ENCODE measurements around the gene PHETA2. TPM values are rescaled to one million over a fixed set of nuclear protein-coding genes. Genes with fewer than 3 reads are reported as not detected.

Gene PHETA2
- total RNA-seq, 1 donor from 2014 or later, result 14.2 TPM

DNA sequence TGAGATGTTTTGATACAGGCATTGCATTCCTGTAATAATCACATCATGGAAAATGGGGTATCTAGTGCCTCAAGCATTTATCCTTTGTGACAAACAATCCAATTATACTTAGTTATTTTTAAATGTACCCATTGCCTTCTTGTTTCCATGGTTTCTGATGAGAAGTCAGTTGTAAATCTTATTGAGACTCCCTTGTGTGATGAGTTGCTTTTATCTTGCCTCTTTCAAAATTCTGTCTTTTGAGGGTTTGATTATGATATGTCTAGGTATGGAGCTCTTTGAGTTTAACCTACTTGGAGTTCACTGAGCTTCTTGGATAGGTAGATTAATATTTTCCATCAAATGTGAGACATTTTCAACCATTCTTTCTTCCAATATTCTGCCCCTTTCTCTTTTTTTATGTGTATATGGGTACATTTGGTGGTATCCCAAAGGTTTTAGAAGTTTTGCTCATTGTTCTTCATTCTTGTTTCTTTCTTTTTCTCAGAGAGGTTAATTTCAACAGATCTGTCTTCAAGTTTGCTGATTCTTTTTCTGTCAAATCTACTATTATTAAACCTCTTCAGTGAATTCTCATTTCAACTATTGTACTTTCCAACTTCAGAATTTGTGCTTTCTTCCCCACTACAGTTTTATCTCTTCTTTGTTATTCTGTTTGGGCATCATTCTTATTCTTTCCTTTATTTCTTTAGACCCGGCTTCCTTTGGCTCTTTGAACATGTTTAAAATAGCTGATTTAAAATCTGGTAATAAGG, 17.1 kb upstream of the PHETA2 start:
- H3K27ac ChIP-seq, result no peak overlapping the region
- peaks cover 0 to 30% of the 10 kb centered on the region in 2 donors for H3K36me3 ChIP-seq
- TF ChIP-seq, protein P1, sequence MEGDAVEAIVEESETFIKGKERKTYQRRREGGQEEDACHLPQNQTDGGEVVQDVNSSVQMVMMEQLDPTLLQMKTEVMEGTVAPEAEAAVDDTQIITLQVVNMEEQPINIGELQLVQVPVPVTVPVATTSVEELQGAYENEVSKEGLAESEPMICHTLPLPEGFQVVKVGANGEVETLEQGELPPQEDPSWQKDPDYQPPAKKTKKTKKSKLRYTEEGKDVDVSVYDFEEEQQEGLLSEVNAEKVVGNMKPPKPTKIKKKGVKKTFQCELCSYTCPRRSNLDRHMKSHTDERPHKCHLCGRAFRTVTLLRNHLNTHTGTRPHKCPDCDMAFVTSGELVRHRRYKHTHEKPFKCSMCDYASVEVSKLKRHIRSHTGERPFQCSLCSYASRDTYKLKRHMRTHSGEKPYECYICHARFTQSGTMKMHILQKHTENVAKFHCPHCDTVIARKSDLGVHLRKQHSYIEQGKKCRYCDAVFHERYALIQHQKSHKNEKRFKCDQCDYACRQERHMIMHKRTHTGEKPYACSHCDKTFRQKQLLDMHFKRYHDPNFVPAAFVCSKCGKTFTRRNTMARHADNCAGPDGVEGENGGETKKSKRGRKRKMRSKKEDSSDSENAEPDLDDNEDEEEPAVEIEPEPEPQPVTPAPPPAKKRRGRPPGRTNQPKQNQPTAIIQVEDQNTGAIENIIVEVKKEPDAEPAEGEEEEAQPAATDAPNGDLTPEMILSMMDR (IDR thresholded peaks at IDR 0.05), result no peak
- TF ChIP-seq POLR2AphosphoS5 (IDR thresholded peaks at IDR 0.05; ENCODE audit: insufficient read depth in 1 of 2, low read depth in 1 of 2) (no peak), POLR2A (IDR thresholded peaks at IDR 0.05) (no peak)
- intact Hi-C loops (cut with DNase I), result no loop called here
- no peaks in the 10 kb centered on the region for H3K9me3 ChIP-seq
- H3K27me3 ChIP-seq, result no peaks in the 10 kb centered on the region
- no peak for DNase-seq (ENCODE audit: extremely low spot score in 2 of 2)
- H3K4me1 ChIP-seq, result no peaks in the 10 kb centered on the region
- H3K4me3 ChIP-seq, result no peak overlapping the region

DNA sequence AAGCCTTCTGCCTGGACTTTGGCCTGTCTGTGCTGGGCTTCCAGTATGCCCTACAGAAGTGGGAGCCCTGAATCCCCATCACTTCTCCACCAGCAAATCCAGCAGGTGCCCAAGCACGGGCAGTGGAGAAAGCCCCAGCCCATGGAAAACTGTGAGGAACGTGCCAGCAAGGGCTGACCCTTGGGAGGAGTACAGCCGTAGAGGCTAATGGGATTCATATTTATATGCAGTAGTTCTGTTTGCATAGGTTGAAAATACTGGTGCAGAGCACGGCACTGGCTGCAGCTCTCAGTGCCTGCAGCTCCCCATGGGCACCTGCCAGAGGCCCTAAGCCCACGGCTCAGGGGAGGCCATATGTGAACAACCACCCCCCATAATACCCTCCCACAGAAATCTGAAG, 13.6 kb upstream of the PHETA2 start:
- Histone ChIP-seq H3K36me3 (peaks cover 0 to 57% of the 10 kb centered on the region in 2 donors), H3K27me3 (no peaks in the 10 kb centered on the region), H3K4me1 (no peaks in the 10 kb centered on the region), H3K4me3 (no peak overlapping the region), H3K27ac (no peak overlapping the region), H3K9me3 (no peaks in the 10 kb centered on the region)
- TF ChIP-seq POLR2A (IDR thresholded peaks at IDR 0.05), result no peak
- TF ChIP-seq, protein P1 (IDR thresholded peaks at IDR 0.05), result no peak
- no peak for TF ChIP-seq POLR2AphosphoS5 (IDR thresholded peaks at IDR 0.05; ENCODE audit: insufficient read depth in 1 of 2, low read depth in 1 of 2)
- DNase-seq (ENCODE audit: extremely low spot score in 2 of 2), result no peak
- intact Hi-C loops (cut with DNase I), result no loop called here

DNA sequence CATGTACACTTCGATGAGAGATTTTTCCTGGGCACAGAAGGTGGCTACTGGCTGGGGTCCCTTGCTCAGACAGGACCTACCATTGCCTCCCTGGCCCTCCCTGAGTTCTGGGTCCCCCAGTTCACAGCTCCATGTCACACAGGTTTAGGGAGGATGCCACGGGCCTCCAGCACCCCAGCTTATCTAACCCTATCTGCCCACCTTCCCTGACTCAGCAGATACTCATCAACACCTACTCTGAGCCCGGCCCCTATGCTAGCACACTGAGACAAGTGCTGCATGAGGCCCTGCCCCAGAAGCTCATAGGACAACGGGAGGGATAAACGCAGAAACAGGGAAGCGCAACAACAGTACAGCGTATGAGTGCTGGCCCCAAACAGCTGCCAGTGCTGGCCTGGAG, 13.0 kb upstream of the PHETA2 start:
- DNase-seq (ENCODE audit: extremely low spot score in 2 of 2), result no peak

DNA sequence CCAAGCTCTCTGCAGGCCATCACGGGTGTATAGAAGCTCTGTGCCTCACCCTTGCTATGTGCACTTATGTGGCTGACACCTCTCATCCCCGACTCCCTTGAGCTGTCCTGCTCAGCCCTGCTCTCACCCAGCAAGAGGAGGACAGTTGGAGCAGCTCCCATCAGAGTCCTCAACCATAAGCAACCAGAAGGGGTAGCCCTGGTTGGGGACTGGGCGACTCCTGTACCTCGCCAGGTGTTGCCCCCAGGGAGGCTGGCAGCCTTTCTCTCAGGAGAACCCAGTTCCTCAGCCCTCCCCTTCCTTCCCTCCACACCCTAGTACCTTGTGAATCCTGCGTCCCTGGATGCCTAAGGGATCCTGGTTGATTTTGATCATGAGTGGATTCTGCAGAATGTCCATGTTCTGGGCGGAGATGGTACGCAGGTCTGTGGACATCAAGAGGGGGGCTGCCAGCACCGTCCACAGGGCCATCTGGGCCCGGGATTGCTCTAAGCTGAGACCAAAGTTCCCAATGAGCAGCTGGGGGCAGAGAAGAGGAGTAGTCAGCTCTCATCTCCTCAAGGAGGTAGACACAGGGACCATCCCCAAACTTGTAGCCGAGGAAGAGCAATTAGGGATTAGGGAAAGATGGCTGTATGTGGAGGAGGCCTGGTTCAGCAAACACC, 11.4 kb upstream of the PHETA2 start:
- Histone ChIP-seq H3K4me3 (no peak overlapping the region), H3K27ac (no peak overlapping the region), H3K27me3 (no peaks in the 10 kb centered on the region), H3K9me3 (no peaks in the 10 kb centered on the region), H3K4me1 (no peaks in the 10 kb centered on the region), H3K36me3 (peaks cover 0 to 70% of the 10 kb centered on the region in 2 donors)
- TF ChIP-seq, protein P1 (IDR thresholded peaks at IDR 0.05), result no peak
- TF ChIP-seq POLR2AphosphoS5 (IDR thresholded peaks at IDR 0.05; ENCODE audit: insufficient read depth in 1 of 2, low read depth in 1 of 2) (no peak), POLR2A (IDR thresholded peaks at IDR 0.05) (no peak)
- DNase-seq (ENCODE audit: extremely low spot score in 2 of 2), result no peak
- intact Hi-C loops (cut with DNase I), result no loop called here

More for the DNA sequence above, 13.0 kb upstream of the PHETA2 start:
- Histone ChIP-seq H3K4me1 (no peaks in the 10 kb centered on the region), H3K9me3 (no peaks in the 10 kb centered on the region), H3K36me3 (peaks cover 0 to 57% of the 10 kb centered on the region in 2 donors), H3K27ac (no peak overlapping the region), H3K4me3 (no peak overlapping the region), H3K27me3 (no peaks in the 10 kb centered on the region)
- intact Hi-C loops (cut with DNase I), result no loop called here
- no peak for TF ChIP-seq POLR2A (IDR thresholded peaks at IDR 0.05)
- TF ChIP-seq POLR2AphosphoS5 (IDR thresholded peaks at IDR 0.05; ENCODE audit: insufficient read depth in 1 of 2, low read depth in 1 of 2), result no peak
- TF ChIP-seq, protein P1 (IDR thresholded peaks at IDR 0.05), result no peak

DNA sequence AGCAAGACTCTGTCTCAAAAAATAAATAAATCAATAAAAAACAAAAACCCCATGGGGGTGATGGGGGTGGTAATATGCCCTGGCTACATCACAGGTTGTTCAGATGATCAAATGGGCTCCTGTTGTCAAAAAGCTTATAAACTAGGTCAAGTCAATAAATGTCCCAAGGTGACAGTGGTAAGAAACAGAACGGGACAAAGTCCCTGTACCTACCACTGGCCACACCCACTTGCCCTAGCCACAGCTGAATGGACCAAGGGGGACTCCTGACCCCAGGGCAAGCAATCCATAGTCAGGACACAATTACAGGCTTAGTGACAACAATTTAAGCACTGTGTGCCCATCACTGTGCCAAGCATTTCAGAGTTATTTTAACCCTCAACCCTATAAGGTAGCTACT, 9.4 kb upstream of the PHETA2 start:
- intact Hi-C loops (cut with DNase I), result no loop called here
- H3K36me3 ChIP-seq, result peaks cover 0 to 64% of the 10 kb centered on the region in 2 donors
- TF ChIP-seq, protein P1 (IDR thresholded peaks at IDR 0.05), result no peak
- no peak for TF ChIP-seq POLR2AphosphoS5 (IDR thresholded peaks at IDR 0.05; ENCODE audit: insufficient read depth in 1 of 2, low read depth in 1 of 2)
- TF ChIP-seq POLR2A (IDR thresholded peaks at IDR 0.05), result no peak

More for the DNA sequence above, 9.4 kb upstream of the PHETA2 start:
- DNase-seq (ENCODE audit: extremely low spot score in 2 of 2), result peak in 1 of 2 donors; percentile 19
- H3K4me1 ChIP-seq, result peaks cover 2% of the 10 kb centered on the region
- no peak overlapping the region for H3K4me3 ChIP-seq
- no peaks in the 10 kb centered on the region for H3K27me3 ChIP-seq
- no peak overlapping the region for H3K27ac ChIP-seq
- H3K9me3 ChIP-seq, result no peaks in the 10 kb centered on the region
